H9 (cell line): ENCODE results near the gene RABL6. TPM values are rescaled to one million over a fixed set of nuclear protein-coding genes. Genes with fewer than 3 reads are reported as not detected.

Source experiments
- DNase-seq: peaks from one replicate; pipeline ENCODE4 v3.0.0-alpha.2; 2017
- H2AFZ ChIP-seq: one replicate; pipeline ENCODE4 v1.6.1; 2013; ENCODE audit warnings: mild to moderate bottlenecking, low read length, control low read depth, moderate library complexity
- H2AK5ac ChIP-seq: 2 replicates; pipeline ENCODE4 v1.6.1; 2013; ENCODE audit warnings: low read length, control low read depth, mixed read lengths; ENCODE audit not compliant: insufficient read length
- H2BK120ac ChIP-seq: one replicate; pipeline ENCODE4 v1.6.1; 2013; ENCODE audit warnings: low read depth, mild to moderate bottlenecking, low read length, control low read depth, inconsistent platforms; ENCODE audit not compliant: poor library complexity, severe bottlenecking
- H2BK12ac ChIP-seq: 2 replicates; pipeline ENCODE4 v1.6.1; 2013; ENCODE audit warnings: low read length, control low read depth, mixed read lengths, low read depth; ENCODE audit not compliant: insufficient read length
- H2BK15ac ChIP-seq: 2 replicates; pipeline ENCODE4 v1.6.1; 2013; ENCODE audit warnings: low read depth, low read length, control low read depth
- H2BK20ac ChIP-seq: one replicate; pipeline ENCODE4 v1.6.1; 2013; ENCODE audit warnings: low read depth, mild to moderate bottlenecking, low read length, control low read depth, inconsistent platforms; ENCODE audit not compliant: poor library complexity, severe bottlenecking
- H2BK5ac ChIP-seq: 2 replicates; pipeline ENCODE4 v1.6.1; 2013; ENCODE audit warnings: low read length, control low read depth, mixed read lengths; ENCODE audit not compliant: insufficient read length
- H3K14ac ChIP-seq: 2 replicates; pipeline ENCODE4 v1.6.1; 2013; ENCODE audit warnings: low read length, control low read depth; ENCODE audit not compliant: insufficient read depth
- H3K18ac ChIP-seq: 2 replicates; pipeline ENCODE4 v1.6.1; 2013; ENCODE audit warnings: low read depth, mild to moderate bottlenecking, mixed read lengths, low read length, control low read depth; ENCODE audit not compliant: insufficient read length
- H3K23ac ChIP-seq: 2 replicates; pipeline ENCODE4 v1.6.1; 2013; ENCODE audit warnings: low read length, control low read depth, mixed read lengths, low read depth; ENCODE audit not compliant: insufficient read length
- H3K23me2 ChIP-seq: 2 replicates; pipeline ENCODE4 v1.6.1; 2013; ENCODE audit warnings: low read depth, mild to moderate bottlenecking, mixed read lengths, low read length, control low read depth; ENCODE audit not compliant: insufficient read length, poor library complexity, severe bottlenecking
- H3K27ac ChIP-seq: 2 replicates; pipeline ENCODE4 v1.5.1; 2013; ENCODE audit warnings: low read length, control low read depth, mixed read lengths, low read depth; ENCODE audit not compliant: insufficient read length
- H3K27me3 ChIP-seq: 2 replicates; pipeline ENCODE4 v1.6.1; 2013; ENCODE audit warnings: low read length, control low read depth, inconsistent platforms; ENCODE audit not compliant: insufficient read depth
- H3K4ac ChIP-seq: 2 replicates; pipeline ENCODE4 v1.6.1; 2013; ENCODE audit warnings: low read depth, mild to moderate bottlenecking, control low read depth, inconsistent platforms, low read length, moderate library complexity
- H3K4me1 ChIP-seq: 2 replicates; pipeline ENCODE4 v1.6.1; 2013; ENCODE audit warnings: low read length, control low read depth, inconsistent platforms; ENCODE audit not compliant: insufficient read depth
- H3K4me2 ChIP-seq: 2 replicates; pipeline ENCODE4 v1.6.1; 2013; ENCODE audit warnings: low read length, control low read depth, mixed read lengths; ENCODE audit not compliant: insufficient read length, insufficient read depth
- H3K56ac ChIP-seq: 2 replicates; pipeline ENCODE4 v1.6.1; 2013; ENCODE audit warnings: low read depth, mild to moderate bottlenecking, mixed read lengths, low read length, control low read depth; ENCODE audit not compliant: insufficient read length
- H3K79me1 ChIP-seq: 2 replicates; pipeline ENCODE4 v1.6.1; 2013; ENCODE audit warnings: low read depth, mild to moderate bottlenecking, moderate library complexity, low read length, control low read depth, inconsistent platforms; ENCODE audit not compliant: insufficient read depth, poor library complexity, severe bottlenecking
- H3K79me2 ChIP-seq: 2 replicates; pipeline ENCODE4 v1.6.1; 2013; ENCODE audit warnings: low read length, control low read depth, inconsistent platforms; ENCODE audit not compliant: insufficient read depth
- H3K9ac ChIP-seq: 2 replicates; pipeline ENCODE4 v1.6.1; 2013; ENCODE audit warnings: low read length, control low read depth, mixed read lengths; ENCODE audit not compliant: insufficient read length; ENCODE audit errors: extremely low read depth
- H3K9me3 ChIP-seq: one replicate; pipeline ENCODE4 v1.6.1; 2013; ENCODE audit warnings: low read depth, low read length, inconsistent platforms; ENCODE audit not compliant: control insufficient read depth
- H3T11ph ChIP-seq: one replicate; pipeline ENCODE4 v1.6.1; 2013; ENCODE audit warnings: mild to moderate bottlenecking, low read length, control low read depth, inconsistent platforms
- H4K20me1 ChIP-seq: one replicate; pipeline ENCODE4 v1.6.1; 2013; ENCODE audit not compliant: control insufficient read depth, insufficient read length, insufficient read depth
- H4K5ac ChIP-seq: 2 replicates; pipeline ENCODE4 v1.6.1; 2013; ENCODE audit warnings: low read depth, mild to moderate bottlenecking, mixed read lengths, low read length, control low read depth; ENCODE audit not compliant: insufficient read length
- H4K8ac ChIP-seq: replicated peaks from 2 replicates; pipeline ENCODE4 v1.6.1; 2013; ENCODE audit warnings: low read length, control low read depth, mixed read lengths, low read depth; ENCODE audit not compliant: insufficient read length
- H4K91ac ChIP-seq: 2 replicates; pipeline ENCODE4 v1.6.1; 2013; ENCODE audit warnings: low read depth, mild to moderate bottlenecking, moderate library complexity, mixed read lengths, low read length, control low read depth; ENCODE audit not compliant: insufficient read length
- H3K27ac Mint-ChIP-seq, 3 experiments: 2 replicates in 2 of 3; 3 replicates in 1 of 3; pipeline ENCODE4 v1.8.0; 2020 to 2021; ENCODE audit warnings: mixed read lengths in 3 of 3, mild to moderate bottlenecking in 1 of 3, moderate library complexity in 1 of 3
- H3K27me3 Mint-ChIP-seq: 2 replicates; pipeline ENCODE4 v1.8.0; 2021; ENCODE audit warnings: low read depth, mild to moderate bottlenecking, moderate library complexity, mixed read lengths
- H3K36me3 Mint-ChIP-seq, 3 experiments: 2 replicates in 2 of 3; 3 replicates in 1 of 3; pipeline ENCODE4 v1.8.0; 2020 to 2021; ENCODE audit warnings: low read depth in 3 of 3, mixed read lengths in 3 of 3; ENCODE audit not compliant: insufficient read depth in 1 of 3
- H3K4me1 Mint-ChIP-seq, 2 experiments: 2 replicates each; pipeline ENCODE4 v1.8.0; 2020; ENCODE audit warnings: mixed read lengths in 2 of 2
- H3K4me3 Mint-ChIP-seq, 2 experiments: 2 replicates in 1 of 2; 3 replicates in 1 of 2; pipeline ENCODE4 v1.8.0; 2020 to 2021; ENCODE audit warnings: mild to moderate bottlenecking in 2 of 2, mixed read lengths in 2 of 2, moderate library complexity in 1 of 2
- H3K9me3 Mint-ChIP-seq, 2 experiments: 2 replicates in 1 of 2; 3 replicates in 1 of 2; pipeline ENCODE4 v1.8.0; 2020; ENCODE audit warnings: mild to moderate bottlenecking in 2 of 2, mixed read lengths in 2 of 2, moderate library complexity in 1 of 2
- CTCF ChIP-seq: fragments of 200-600 bp; sonication (generic); conservative IDR thresholded peaks from 3 replicates; pipeline ENCODE4 v1.8.0; 2021; ENCODE audit warnings: antibody characterized with exemption, mild to moderate bottlenecking
- WGBS: extraction: QIAGEN DNeasy Blood & Tissue Kit; methylation state at CpG from one replicate; pipeline ENCODE4 v1.1.7; 2013; ENCODE audit warnings: missing lambda C conversion rate, low lambda C conversion rate, mixed read lengths; ENCODE audit not compliant: insufficient read length; ENCODE audit errors: extremely low coverage; 5-methylcytosine and 5-hydroxymethylcytosine counted together
- total RNA-seq: library from RNA; stranded (reverse); gene quantifications from 2 replicates; pipeline ENCODE4 v1.2.1, GENCODE V29; 2021

Gene RABL6
- total RNA-seq, 1 experiment from 2014 or later: 108 TPM

DNA sequence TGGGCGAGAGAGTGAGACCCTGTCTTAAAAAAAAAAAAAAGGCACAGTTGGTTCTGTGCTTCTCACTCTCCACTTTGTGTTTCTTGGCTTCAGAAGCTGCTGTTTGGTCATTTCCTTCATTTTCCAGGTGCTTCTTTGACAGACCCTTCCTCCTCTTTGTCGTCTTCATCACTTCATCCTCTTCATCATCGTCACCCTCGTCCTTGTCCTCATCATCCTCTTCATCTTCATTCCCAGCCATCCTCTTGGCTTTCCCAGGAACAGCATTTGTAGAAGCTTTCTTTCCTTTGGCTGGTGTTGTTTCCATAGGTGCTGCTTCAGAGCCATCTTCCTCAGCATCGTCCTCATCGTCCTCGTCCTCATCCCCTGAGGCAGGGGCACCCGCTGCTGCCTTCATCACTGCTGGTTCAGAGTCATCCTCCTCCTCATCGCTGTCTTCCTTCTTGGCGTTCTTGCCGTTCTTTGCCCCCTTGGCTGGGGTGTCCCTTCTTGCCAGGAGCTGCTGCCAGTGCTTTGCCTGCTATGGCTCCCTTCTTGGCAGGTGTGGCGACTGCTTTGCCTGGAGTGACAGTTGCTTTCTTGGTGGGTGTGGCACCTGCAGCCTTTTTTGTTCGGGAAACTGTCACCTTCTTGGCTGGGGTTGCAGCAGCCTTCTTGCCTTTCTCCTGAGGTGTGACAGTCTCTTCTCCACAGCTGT, 7.1 kb downstream of the RABL6 start:
- no peaks in the 10 kb centered on the region; a peak in 1 of 5 replicates for H3K9me3 Mint-ChIP-seq
- Histone ChIP-seq H3K23ac (no peak overlapping the region), H3K4me1 (no peaks in the 10 kb centered on the region), H4K91ac (no peak overlapping the region), H3K9ac (no peak overlapping the region), H2BK15ac (no peak overlapping the region), H3K27me3 (no peaks in the 10 kb centered on the region), H4K20me1 (no peaks in the 10 kb centered on the region), H2BK20ac (no peak overlapping the region), H3K27ac (no peak overlapping the region), H3K18ac (no peak overlapping the region), H3K23me2 (no peaks in the 10 kb centered on the region), H3K4ac (no peak overlapping the region), H3T11ph (no peak overlapping the region), H3K4me2 (no peak overlapping the region), H2BK12ac (no peak overlapping the region), H3K56ac (no peak overlapping the region), H3K79me1 (peaks cover 8% of the 10 kb centered on the region), H2AK5ac (no peak overlapping the region), H3K14ac (no peak overlapping the region), H2BK5ac (no peak overlapping the region), H2AFZ (no peak overlapping the region), H4K8ac (no peak overlapping the region), H3K79me2 (no peaks in the 10 kb centered on the region; the same call in 1 of the 2 replicates), H2BK120ac (no peak overlapping the region), H3K9me3 (no peaks in the 10 kb centered on the region), H4K5ac (no peak overlapping the region)
- peak overlapping the region in 1 of 3 experiments; percentile 1; a peak in 2 of 7 replicates for H3K27ac Mint-ChIP-seq
- no peak for DNase-seq
- peaks cover 3 to 6% of the 10 kb centered on the region in 2 experiments for H3K4me1 Mint-ChIP-seq
- 100% methylated on average over 2 of the region's 13 CpGs for WGBS
- no peaks in the 10 kb centered on the region for H3K27me3 Mint-ChIP-seq
- peaks cover 35 to 73% (median 64%) of the 10 kb centered on the region in 3 experiments for H3K36me3 Mint-ChIP-seq
- no peak for TF ChIP-seq CTCF
- no peak overlapping the region for H3K4me3 Mint-ChIP-seq
